SK-N-SH (cell line): ENCODE results near the gene SHROOM3. TPM values are rescaled to one million over a fixed set of nuclear protein-coding genes. Genes with fewer than 3 reads are reported as not detected.

ENCODE experiments used
- CTCF ChIA-PET: fragments of 300-600, 350-600 bp; formaldehyde crosslinking; extraction: SDS; loops from one replicate; lab custom pipeline; 2021; lab: Yijun Ruan, JAX
- POLR2A ChIA-PET: fragments of 350-600 bp; sonication (Branson Sonifier 250); formaldehyde crosslinking; extraction: SDS; loops from one replicate; lab custom pipeline; 2020; ENCODE audit warnings: antibody characterized with exemption, inconsistent platforms; lab: Yijun Ruan, JAX
- DNase-seq: peaks from one replicate; pipeline ENCODE4 v3.0.0; 2012
- H2AFZ ChIP-seq: fragments of 200-600 bp; sonication (generic); 2 replicates; pipeline ENCODE4 v1.8.1; 2016; ENCODE audit warnings: antibody characterized with exemption, mild to moderate bottlenecking, low read depth
- H3F3A ChIP-seq: fragments of 200-600 bp; sonication (generic); replicated peaks from 2 replicates; pipeline ENCODE3; 2016; ENCODE audit warnings: antibody characterized with exemption, mild to moderate bottlenecking; ENCODE audit not compliant: insufficient read depth
- H3K27ac ChIP-seq, 2 experiments: fragments of 200-500 bp in 1 of 2; fragments of 200-600 bp in 1 of 2; sonication (Bioruptor generic) in 1 of 2; sonication (generic), shearing (Covaris generic) in 1 of 2; 2 replicates each; pipeline versions ENCODE4 v1.5.1 to v1.6.1; 2014 to 2016; ENCODE audit warnings: low read depth in 2 of 2, inconsistent platforms in 1 of 2, low read length in 1 of 2, mild to moderate bottlenecking in 1 of 2, mixed read lengths in 1 of 2
- H3K27me3 ChIP-seq: fragments of 200-600 bp; sonication (generic), shearing (Covaris generic); 2 replicates; pipeline ENCODE4 v1.6.1; 2016; ENCODE audit warnings: mixed run types; ENCODE audit not compliant: insufficient read depth
- H3K36me3 ChIP-seq, 2 experiments: fragments of 200-500 bp in 1 of 2; fragments of 200-600 bp in 1 of 2; sonication (Bioruptor generic) in 1 of 2; sonication (generic) in 1 of 2; replicated peaks in 1 of 2; 2 replicates each; pipeline versions ENCODE3 to v1.5.1; 2014 to 2016; ENCODE audit warnings: low read length in 1 of 2, mild to moderate bottlenecking in 1 of 2; ENCODE audit not compliant: insufficient read depth in 2 of 2, control insufficient read depth in 1 of 2
- H3K4me1 ChIP-seq, 2 experiments: fragments of 200-500 bp in 1 of 2; fragments of 200-600 bp in 1 of 2; sonication (Bioruptor generic) in 1 of 2; sonication (generic), shearing (Covaris generic) in 1 of 2; 2 replicates each; pipeline versions ENCODE4 v1.5.1 to v1.6.1; 2014 to 2016; ENCODE audit warnings: low read depth in 1 of 2, low read length in 1 of 2, mixed run types in 1 of 2; ENCODE audit not compliant: insufficient read depth in 2 of 2, control insufficient read depth in 1 of 2
- H3K4me2 ChIP-seq: fragments of 200-600 bp; sonication (generic), shearing (Covaris generic); 2 replicates; pipeline ENCODE4 v1.6.1; 2017; ENCODE audit warnings: mixed run types
- H3K4me3 ChIP-seq, 2 experiments: fragments of 200-500 bp in 1 of 2; fragments of 200-600 bp in 1 of 2; sonication (Bioruptor generic) in 1 of 2; sonication (generic), shearing (Covaris generic) in 1 of 2; 2 replicates each; pipeline versions ENCODE4 v1.5.1 to v1.8.1; 2014 to 2016; ENCODE audit warnings: low read depth in 2 of 2, inconsistent platforms in 1 of 2, low read length in 1 of 2, mild to moderate bottlenecking in 1 of 2, mixed read lengths in 1 of 2, moderate library complexity in 1 of 2
- H3K79me2 ChIP-seq: fragments of 200-600 bp; sonication (generic); 2 replicates; pipeline ENCODE4 v1.8.1; 2017; ENCODE audit warnings: mild to moderate bottlenecking; ENCODE audit not compliant: insufficient read depth
- H3K9ac ChIP-seq: fragments of 200-600 bp; sonication (generic); 2 replicates; pipeline ENCODE4 v1.6.1; 2017; ENCODE audit warnings: mixed run types
- H3K9me2 ChIP-seq: fragments of 200-600 bp; sonication (generic); 2 replicates; pipeline ENCODE4 v1.6.1; 2017; ENCODE audit warnings: mixed run types
- H3K9me3 ChIP-seq: fragments of 200-600 bp; sonication (generic); 2 replicates; pipeline ENCODE4 v1.6.1; 2017; ENCODE audit warnings: mixed run types, mild to moderate bottlenecking, moderate library complexity
- H4K20me1 ChIP-seq: fragments of 200-600 bp; sonication (generic); 2 replicates; pipeline ENCODE4 v1.6.1; 2017; ENCODE audit warnings: mild to moderate bottlenecking, mixed run types; ENCODE audit not compliant: insufficient read depth
- CTCF ChIP-seq: fragments of 200-600 bp; sonication (generic); IDR thresholded peaks from 2 replicates; pipeline ENCODE4 v1.6.1; 2017; ENCODE audit warnings: antibody characterized with exemption, mild to moderate bottlenecking, moderate library complexity
- EP300 ChIP-seq, 2 experiments: IDR thresholded peaks; 2 replicates each; pipeline versions ENCODE4 v1.4.0 to v1.6.1; 2012; ENCODE audit warnings: borderline replicate concordance in 1 of 2, low read depth in 1 of 2, low read length in 1 of 2
- FOXJ3 ChIP-seq: sonication (generic); formaldehyde crosslinking; IDR thresholded peaks from 2 replicates; pipeline ENCODE4 v1.5.1; 2020; ENCODE audit warnings: mild to moderate bottlenecking, missing genetic modification reagents
- FOXM1 ChIP-seq: IDR thresholded peaks from 2 replicates; pipeline ENCODE4 v1.4.0; 2012; ENCODE audit warnings: low read depth, mild to moderate bottlenecking
- NFIC ChIP-seq: IDR thresholded peaks from 2 replicates; pipeline ENCODE4 v1.4.0; 2012; ENCODE audit warnings: borderline replicate concordance
- NRF1 ChIP-seq: IDR thresholded peaks from 2 replicates; pipeline ENCODE4 v1.6.1; 2012; ENCODE audit warnings: low read depth, mild to moderate bottlenecking, low read length
- RAD21 ChIP-seq: IDR thresholded peaks from 2 replicates; pipeline ENCODE4 v1.6.1; 2012; ENCODE audit warnings: mild to moderate bottlenecking, low read length
- RFX5 ChIP-seq: IDR thresholded peaks from 2 replicates; pipeline ENCODE4 v1.6.1; 2012; ENCODE audit warnings: mild to moderate bottlenecking, improper control_type of control experiment, low read length
- TCF12 ChIP-seq: IDR thresholded peaks from 2 replicates; pipeline ENCODE4 v1.4.0; 2012
- TEAD4 ChIP-seq: IDR thresholded peaks from 2 replicates; pipeline ENCODE4 v1.4.0; 2012; ENCODE audit warnings: mild to moderate bottlenecking, borderline replicate concordance; ENCODE audit not compliant: insufficient read depth
- USF2 ChIP-seq: fragments of 150-350 bp; IDR thresholded peaks from 2 replicates; pipeline ENCODE4 v1.6.1; 2017; ENCODE audit warnings: antibody characterized with exemption, low read length, low read depth, borderline replicate concordance
- WGBS: methylation state at CpG from one replicate; pipeline ENCODE4 v1.1.6; 2017; ENCODE audit warnings: low lambda C conversion rate; 5-methylcytosine and 5-hydroxymethylcytosine counted together
- polyA plus RNA-seq, 3 experiments: library from polyadenylated mRNA; depleted of rRNA; stranded (reverse); fragments of >200 nt; gene quantifications; 2 replicates each; pipeline ENCODE4 v1.2.3, GENCODE V29; 2012

Gene SHROOM3
- polyA plus RNA-seq, 1 of the 3 experiments (the other 2 are of a cell fraction) = 4.3 TPM

- TF ChIP-seq FOXJ3 (CRISPR knock-in tag) (no peak), NRF1 (no peak), CTCF (no peak), RFX5 (no peak), NFIC (no peak)
Measured at GRCh38 chr4:76749355-76749754, 314.3 kb downstream of the SHROOM3 start (continued).

DNA sequence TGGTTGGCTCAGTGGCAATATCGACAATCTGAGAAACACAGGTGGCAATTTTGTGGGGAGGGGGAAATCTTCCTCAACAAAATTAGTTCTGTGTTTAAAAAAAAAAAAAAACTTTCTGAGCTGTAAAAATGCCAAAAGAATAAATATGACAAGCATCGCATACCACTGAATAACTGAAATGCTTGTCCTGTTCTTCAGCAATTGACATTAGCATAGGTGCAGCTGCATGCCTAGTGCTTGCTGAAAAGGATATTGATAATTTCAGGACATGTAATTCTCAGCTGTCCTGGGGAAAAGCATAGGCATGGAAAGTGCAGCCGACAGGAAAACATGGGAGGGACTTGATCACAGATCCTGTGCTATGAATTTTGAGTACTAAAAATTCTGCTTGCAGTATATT is 315.7 kb downstream of the SHROOM3 start:
- no peaks in the 10 kb centered on the region for H3K9me3 ChIP-seq

More for the DNA sequence above, 315.7 kb downstream of the SHROOM3 start:
- Histone ChIP-seq H3K9me2 (no peaks in the 10 kb centered on the region), H3K27me3 (no peaks in the 10 kb centered on the region), H3K27ac (peak overlapping the region; percentile 47 to 100; a peak in 2 of 4 replicates), H4K20me1 (no peaks in the 10 kb centered on the region)
- no peak for DNase-seq
- TF ChIP-seq NFIC (no peak), NRF1 (no peak), TEAD4 (no peak), RAD21 (no peak), USF2 (no peak), EP300 (IDR thresholded peaks at IDR 0.05; ENCODE audit: borderline replicate concordance in 1 of 2, low read depth in 1 of 2, low read length in 1 of 2) (no peak), CTCF (no peak), TCF12 (no peak), FOXM1 (no peak)
- TF ChIP-seq, all 33 proteins: peak for 0
- Histone ChIP-seq H3K79me2 (peaks cover 68% of the 10 kb centered on the region), H3K36me3 (peaks cover 27 to 28% of the 10 kb centered on the region in 2 experiments), H2AFZ (no peak overlapping the region), H3F3A (peaks cover 48% of the 10 kb centered on the region), H3K4me1 (peaks cover 18 to 42% of the 10 kb centered on the region in 2 experiments), H3K4me2 (no peak overlapping the region), H3K4me3 (no peak overlapping the region), H3K9ac (no peak overlapping the region)
- POLR2A ChIA-PET = no interaction called here
- WGBS = 87% methylated on average over 3 of the region's 3 CpGs
- CTCF ChIA-PET = interaction anchor here (0.6 to 1.7 kb wide), 3 partner anchors 238 to 246 kb away, joined by 3 to 6 read pairs (median 5); no protein-coding TSS in a partner anchor
